HEK293T (cell line): ENCODE data around the gene OLFM2.

ENCODE experiments used
- CTCF ChIA-PET: fragments of 350-600 bp; formaldehyde crosslinking; extraction: SDS; loops from one replicate; lab custom pipeline; 2021; ENCODE audit warnings: antibody characterized with exemption, inconsistent platforms; lab: Yijun Ruan, JAX
- POLR2A ChIA-PET: fragments of 350-600 bp; formaldehyde crosslinking; extraction: SDS; loops from one replicate; lab custom pipeline; 2020; ENCODE audit warnings: antibody characterized with exemption, inconsistent platforms; lab: Yijun Ruan, JAX
- DNase-seq: peaks from one replicate; pipeline ENCODE4 v3.0.0; 2012; ENCODE audit warnings: mixed read lengths; ENCODE audit errors: extremely low spot score
- ARNT ChIP-seq: fragments of 450-650 bp; IDR thresholded peaks from 2 replicates; pipeline ENCODE4 v1.6.1; 2017; ENCODE audit warnings: mild to moderate bottlenecking
- BHLHE40 ChIP-seq: fragments of 450-650 bp; IDR thresholded peaks from 2 replicates; pipeline ENCODE4 v1.6.1; 2016; ENCODE audit warnings: mild to moderate bottlenecking, moderate library complexity, borderline replicate concordance
- CTBP1 ChIP-seq: fragments of 450-650 bp; IDR thresholded peaks from 2 replicates; pipeline ENCODE4 v1.6.1; 2016; ENCODE audit warnings: borderline replicate concordance
- ELF4 ChIP-seq: fragments of 450-650 bp; IDR thresholded peaks from 2 replicates; pipeline ENCODE4 v1.6.1; 2017; ENCODE audit warnings: antibody characterized with exemption
- FOXA1 ChIP-seq: fragments of 450-650 bp; IDR thresholded peaks from 2 replicates; pipeline ENCODE4 v1.6.1; 2016; ENCODE audit warnings: mild to moderate bottlenecking
- FOXK2 ChIP-seq: fragments of 450-650 bp; IDR thresholded peaks from 2 replicates; pipeline ENCODE4 v1.6.1; 2016; ENCODE audit warnings: mild to moderate bottlenecking
- FOXM1 ChIP-seq: fragments of 450-650 bp; IDR thresholded peaks from 2 replicates; pipeline ENCODE4 v1.6.1; 2017; ENCODE audit warnings: mild to moderate bottlenecking, borderline replicate concordance
- HDGF ChIP-seq: fragments of 450-650 bp; IDR thresholded peaks from 2 replicates; pipeline ENCODE4 v1.6.1; 2017; ENCODE audit warnings: antibody characterized with exemption, borderline replicate concordance
- L3MBTL2 ChIP-seq: fragments of 450-650 bp; conservative IDR thresholded peaks from 2 replicates; pipeline ENCODE4 v1.6.1; 2016; ENCODE audit warnings: mild to moderate bottlenecking
- LEF1 ChIP-seq: fragments of 450-650 bp; IDR thresholded peaks from 2 replicates; pipeline ENCODE4 v1.6.1; 2017; ENCODE audit warnings: mild to moderate bottlenecking, borderline replicate concordance
- NFRKB ChIP-seq: fragments of 450-650 bp; IDR thresholded peaks from 2 replicates; pipeline ENCODE4 v1.6.1; 2016; ENCODE audit warnings: mild to moderate bottlenecking, moderate library complexity
- PKNOX1 ChIP-seq: fragments of 450-650 bp; IDR thresholded peaks from 2 replicates; pipeline ENCODE4 v1.6.1; 2016
- SP1 ChIP-seq: fragments of 450-650 bp; IDR thresholded peaks from 2 replicates; pipeline ENCODE4 v1.6.1; 2017
- SUZ12 ChIP-seq: fragments of 450-650 bp; IDR thresholded peaks from 2 replicates; pipeline ENCODE4 v1.6.1; 2016; ENCODE audit warnings: mild to moderate bottlenecking
- TARDBP ChIP-seq: fragments of 450-650 bp; IDR thresholded peaks from 2 replicates; pipeline ENCODE4 v1.6.1; 2016
- ZNF384 ChIP-seq: fragments of 450-650 bp; IDR thresholded peaks from 2 replicates; pipeline ENCODE4 v1.6.1; 2016

OLFM2 gene

DNA sequence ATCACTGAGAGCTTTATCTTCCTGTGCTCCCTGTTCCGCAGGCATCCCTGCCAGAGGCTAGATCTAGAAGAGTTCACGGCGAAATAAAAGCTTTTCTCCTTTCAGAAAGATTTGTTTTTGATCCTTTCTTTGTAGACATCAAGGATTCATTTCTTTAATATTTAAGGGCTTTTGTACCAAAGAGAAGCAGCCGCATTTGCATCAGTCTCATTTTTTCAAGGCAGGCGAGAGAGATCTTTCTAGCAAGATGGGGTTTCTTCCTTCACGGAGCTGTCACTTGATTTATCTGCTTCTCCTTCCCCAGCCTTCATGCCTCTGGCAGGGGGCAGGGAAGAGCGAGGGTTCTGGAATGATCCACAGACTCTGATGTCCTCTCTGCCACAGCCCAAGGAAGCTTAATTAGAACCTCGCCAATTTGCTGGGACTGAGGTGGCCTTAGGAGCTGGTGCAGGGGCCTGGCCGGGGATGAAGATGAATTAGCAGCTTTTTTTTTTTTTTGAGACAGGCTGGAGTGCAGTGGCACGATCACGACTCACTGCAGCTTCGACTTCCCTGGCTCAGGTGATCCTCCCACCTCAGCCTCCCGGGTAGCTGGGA, 61.2 kb downstream of the OLFM2 start:
- DNase-seq = no peak
- POLR2A ChIA-PET = no interaction called here
- CTCF ChIA-PET = interaction anchor here (0.9 kb wide), 1 partner anchor 10 kb away, joined by 3 read pairs; no protein-coding TSS in a partner anchor
- TF ChIP-seq ELF4 (no peak), CTBP1 (no peak), LEF1 (no peak), NFRKB (no peak), BHLHE40 (no peak)

DNA sequence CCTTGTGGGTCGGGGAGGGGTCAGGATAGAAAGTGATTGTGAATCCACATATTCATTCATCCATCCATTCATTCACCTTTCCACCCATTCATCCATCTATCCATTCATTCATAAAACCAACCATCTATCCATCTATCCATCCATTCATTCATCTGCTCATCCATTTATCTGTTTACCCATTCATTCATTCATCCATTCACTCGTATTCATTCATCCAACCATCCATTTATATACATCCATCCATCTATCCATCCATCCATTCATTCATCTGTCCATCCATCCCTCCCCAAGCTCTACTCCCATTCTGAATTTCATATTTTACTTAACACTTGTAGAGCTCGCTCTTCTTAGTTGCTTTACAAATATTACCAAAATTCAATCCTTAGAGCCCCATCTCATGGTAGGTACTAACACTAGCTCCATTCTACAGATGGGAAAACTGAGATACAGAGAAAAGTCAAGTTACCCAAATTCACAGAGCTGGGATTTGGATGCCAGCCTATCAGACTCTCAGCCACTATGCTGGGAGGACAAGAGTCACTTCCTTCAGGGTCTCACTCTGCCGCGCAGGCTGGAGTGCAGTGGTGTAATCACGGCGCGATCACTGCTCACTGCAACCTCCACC, 63.6 kb downstream of the OLFM2 start:
- CTCF ChIA-PET = no interaction called here
- no peak for TF ChIP-seq SUZ12
- TF ChIP-seq ARNT = no peak
- TF ChIP-seq LEF1 = no peak
- TF ChIP-seq FOXM1 = no peak
- no peak for TF ChIP-seq TARDBP
- TF ChIP-seq FOXK2 = no peak
- POLR2A ChIA-PET = interaction anchor here (1.5 kb wide), 1 partner anchor 45 kb away, joined by 3 read pairs; the partner anchor contains the start of gene UBL5
- no peak for DNase-seq

GRCh38 chr19:9871626-9872338, 64.5 kb downstream of the OLFM2 start:
- TF ChIP-seq PKNOX1 = no peak
- no peak for TF ChIP-seq FOXA1
- TF ChIP-seq ZNF384 = no peak
- TF ChIP-seq TARDBP = no peak
- TF ChIP-seq ARNT = no peak
- no peak for TF ChIP-seq HDGF
- no peak for TF ChIP-seq LEF1
- TF ChIP-seq ELF4 = no peak
- ChIA-PET POLR2A (interaction anchor here (1.5 kb wide), 1 partner anchor 44 kb away, joined by 3 read pairs; the partner anchor contains the start of gene UBL5), CTCF (no interaction called here)
- no peak for DNase-seq

DNA sequence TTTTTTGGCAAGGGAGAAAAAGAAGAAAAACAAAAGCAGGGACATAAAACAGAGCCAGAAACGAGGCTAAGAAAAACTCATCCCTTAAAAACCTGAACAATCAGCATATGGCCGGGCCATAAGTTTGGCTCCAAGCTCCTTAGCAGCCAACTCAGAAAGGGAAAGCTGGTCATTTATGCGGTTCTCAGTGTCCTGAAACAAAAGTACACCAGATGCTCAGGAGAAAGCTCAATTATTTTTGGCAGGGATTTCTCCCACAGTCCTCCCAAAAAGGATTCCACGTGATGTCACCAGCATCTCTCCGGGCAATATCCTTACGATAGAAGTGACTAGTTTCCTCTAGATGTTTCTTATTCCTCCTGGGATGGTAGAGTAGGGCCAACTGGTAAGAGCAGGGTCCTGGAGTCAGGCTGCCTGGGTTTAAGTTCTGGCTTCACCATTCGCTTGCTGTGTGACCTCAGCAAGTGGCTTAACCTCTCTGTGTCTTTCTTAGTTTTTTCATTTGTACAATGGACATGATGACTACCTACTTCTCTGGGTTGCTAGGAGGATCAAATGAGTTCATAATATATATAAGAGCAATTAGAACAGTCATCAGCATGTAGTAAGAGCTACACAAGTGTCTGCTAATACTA, 67.2 kb downstream of the OLFM2 start:
- ChIA-PET CTCF (no interaction called here), POLR2A (no interaction called here)
- TF ChIP-seq FOXA1 = no peak
- no peak for TF ChIP-seq ZNF384
- TF ChIP-seq HDGF = no peak
- no peak for TF ChIP-seq NFRKB
- no peak for TF ChIP-seq PKNOX1
- TF ChIP-seq ELF4 = no peak
- TF ChIP-seq FOXM1 = no peak
- no peak for TF ChIP-seq FOXK2
- TF ChIP-seq L3MBTL2 = no peak
- no peak for TF ChIP-seq LEF1
- TF ChIP-seq BHLHE40 = no peak
- no peak for TF ChIP-seq TARDBP
- no peak for TF ChIP-seq ARNT
- no peak for TF ChIP-seq SP1
- TF ChIP-seq CTBP1 = no peak
- no peak for TF ChIP-seq SUZ12
- DNase-seq = no peak

DNA sequence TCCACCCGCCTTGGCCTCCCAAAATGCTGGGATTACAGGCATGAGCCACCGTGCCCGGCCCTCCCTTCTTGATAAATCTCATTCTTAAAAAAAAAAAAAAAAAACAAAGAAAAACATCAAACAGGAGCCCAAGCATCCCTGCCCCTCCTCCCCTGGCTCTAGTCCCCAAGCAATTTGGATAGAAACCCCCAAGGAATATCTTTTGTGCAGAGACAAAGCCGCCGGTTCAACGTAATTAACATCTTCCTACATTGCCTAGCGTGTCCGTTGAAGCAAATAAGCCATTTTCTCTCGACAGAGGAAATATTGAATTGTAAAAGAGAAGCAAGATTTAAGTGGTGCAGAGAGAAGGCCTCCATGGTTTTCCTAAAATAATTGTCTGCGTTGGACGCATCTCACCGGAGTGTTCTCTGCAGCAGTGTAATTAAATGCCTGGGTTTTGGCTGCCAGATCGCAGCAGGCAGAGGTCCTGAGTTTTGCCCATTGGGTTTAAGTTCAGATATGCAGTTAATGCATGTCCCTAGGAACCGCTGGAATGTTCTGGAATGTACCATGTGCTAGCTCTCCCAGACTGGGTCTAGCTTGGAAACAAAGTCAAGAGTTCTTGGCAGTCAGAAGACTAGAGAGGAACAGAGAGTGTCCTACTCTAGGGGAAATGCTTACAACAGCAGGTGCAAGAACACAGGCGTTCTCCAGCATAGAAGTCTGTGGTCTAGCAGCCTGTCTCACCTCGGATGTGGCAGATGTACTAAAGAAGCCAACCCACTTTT, 70.4 kb downstream of the OLFM2 start:
- TF ChIP-seq ELF4 (no peak), FOXA1 (no peak), SP1 (no peak), FOXM1 (no peak), SUZ12 (no peak), LEF1 (no peak), ARNT (no peak), NFRKB (no peak)
- CTCF ChIA-PET = no interaction called here
- DNase-seq = no peak
- POLR2A ChIA-PET = no interaction called here

- TF ChIP-seq SP1 = no peak
- no peak for TF ChIP-seq NFRKB
- TF ChIP-seq ARNT = no peak
- no peak for TF ChIP-seq FOXA1
- no peak for TF ChIP-seq PKNOX1
- no peak for TF ChIP-seq L3MBTL2
- no peak for TF ChIP-seq TARDBP
- no peak for TF ChIP-seq HDGF
- no peak for TF ChIP-seq FOXK2
- no peak for TF ChIP-seq ZNF384
- no peak for TF ChIP-seq BHLHE40
- TF ChIP-seq ELF4 = no peak
- TF ChIP-seq SUZ12 = no peak
- no peak for TF ChIP-seq CTBP1
- no peak for TF ChIP-seq FOXM1
- TF ChIP-seq LEF1 = no peak
- POLR2A ChIA-PET = no interaction called here
- CTCF ChIA-PET = interaction anchor here (0.6 kb wide), 1 partner anchor 126 kb away, joined by 3 read pairs; no protein-coding TSS in a partner anchor
- no peak for DNase-seq
These were observed 72.6 kb downstream of the OLFM2 start for GRCh38 chr19:9863759-9864158.
